GM12872 (cell line): ENCODE measurements around the gene RGMA.

Source experiments
- TF ChIP-seq, protein P1 (sequence below): IDR thresholded peaks from 3 replicates; pipeline ENCODE4 v1.5.1; 2011; ENCODE audit warnings: low read depth, mild to moderate bottlenecking, low read length, moderate library complexity; ENCODE audit not compliant: insufficient read depth

The RGMA gene

DNA sequence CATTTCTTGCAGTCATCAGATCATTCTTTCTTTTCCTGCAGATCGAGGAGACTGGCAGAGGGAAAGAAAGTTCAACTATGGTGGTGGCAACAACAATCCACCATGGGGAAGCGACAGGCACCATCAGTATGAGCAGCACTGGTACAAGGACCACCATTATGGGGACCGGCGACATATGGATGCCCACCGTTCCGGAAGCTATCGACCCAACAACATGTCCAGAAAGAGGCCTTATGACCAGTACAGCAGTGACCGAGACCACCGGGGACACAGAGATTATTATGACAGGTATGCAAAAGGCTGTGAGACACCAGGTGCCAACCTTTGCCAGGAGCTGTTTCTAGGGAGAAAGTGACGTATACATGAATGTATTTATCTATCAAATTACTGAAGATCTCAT is 69.0 kb downstream of the RGMA start:
- TF ChIP-seq, protein P1, sequence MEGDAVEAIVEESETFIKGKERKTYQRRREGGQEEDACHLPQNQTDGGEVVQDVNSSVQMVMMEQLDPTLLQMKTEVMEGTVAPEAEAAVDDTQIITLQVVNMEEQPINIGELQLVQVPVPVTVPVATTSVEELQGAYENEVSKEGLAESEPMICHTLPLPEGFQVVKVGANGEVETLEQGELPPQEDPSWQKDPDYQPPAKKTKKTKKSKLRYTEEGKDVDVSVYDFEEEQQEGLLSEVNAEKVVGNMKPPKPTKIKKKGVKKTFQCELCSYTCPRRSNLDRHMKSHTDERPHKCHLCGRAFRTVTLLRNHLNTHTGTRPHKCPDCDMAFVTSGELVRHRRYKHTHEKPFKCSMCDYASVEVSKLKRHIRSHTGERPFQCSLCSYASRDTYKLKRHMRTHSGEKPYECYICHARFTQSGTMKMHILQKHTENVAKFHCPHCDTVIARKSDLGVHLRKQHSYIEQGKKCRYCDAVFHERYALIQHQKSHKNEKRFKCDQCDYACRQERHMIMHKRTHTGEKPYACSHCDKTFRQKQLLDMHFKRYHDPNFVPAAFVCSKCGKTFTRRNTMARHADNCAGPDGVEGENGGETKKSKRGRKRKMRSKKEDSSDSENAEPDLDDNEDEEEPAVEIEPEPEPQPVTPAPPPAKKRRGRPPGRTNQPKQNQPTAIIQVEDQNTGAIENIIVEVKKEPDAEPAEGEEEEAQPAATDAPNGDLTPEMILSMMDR = no peak

DNA sequence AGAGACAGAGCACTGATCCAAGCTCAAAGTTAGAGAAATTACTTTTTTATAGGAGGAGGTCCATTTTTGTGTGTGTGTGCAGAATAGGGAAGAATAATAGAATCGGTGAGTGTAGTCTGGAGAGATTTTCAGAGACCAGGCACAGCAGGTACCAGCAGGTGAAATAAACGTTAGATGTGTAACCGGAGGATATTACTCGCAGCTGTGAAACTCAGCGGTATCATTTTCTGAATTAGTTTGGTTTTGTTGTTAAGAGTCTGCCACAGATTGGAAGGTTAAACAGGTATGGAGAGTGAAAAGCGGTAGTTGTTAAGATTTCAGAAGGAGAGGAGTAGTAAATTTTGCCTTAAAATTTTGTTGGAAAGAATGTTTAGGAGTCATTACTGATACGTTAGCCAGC is 69.9 kb downstream of the RGMA start:
- TF ChIP-seq, protein P1 = no peak

DNA sequence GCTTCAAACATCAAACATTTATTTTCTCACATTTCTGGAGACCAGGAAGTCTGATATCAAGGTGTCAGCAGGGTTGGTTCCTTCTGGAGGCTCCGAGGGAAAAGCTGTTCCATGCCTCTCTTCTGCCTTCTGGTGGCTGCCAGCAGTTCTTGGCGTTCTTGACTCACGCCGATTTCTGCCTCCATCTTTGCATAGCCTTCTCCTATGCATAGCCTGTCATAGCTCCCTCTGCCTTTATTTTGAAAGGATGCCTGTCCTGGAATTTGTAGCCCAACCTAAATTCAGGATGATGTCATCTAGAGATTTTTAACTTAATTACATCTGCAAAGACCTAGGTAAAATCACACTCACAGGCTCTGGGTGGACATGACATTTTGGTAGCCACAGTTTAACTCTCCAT is 70.4 kb downstream of the RGMA start:
- TF ChIP-seq, protein P1 = 0 out of 3 replicates have a peak, but pooled peaks have one; percentile 2

DNA sequence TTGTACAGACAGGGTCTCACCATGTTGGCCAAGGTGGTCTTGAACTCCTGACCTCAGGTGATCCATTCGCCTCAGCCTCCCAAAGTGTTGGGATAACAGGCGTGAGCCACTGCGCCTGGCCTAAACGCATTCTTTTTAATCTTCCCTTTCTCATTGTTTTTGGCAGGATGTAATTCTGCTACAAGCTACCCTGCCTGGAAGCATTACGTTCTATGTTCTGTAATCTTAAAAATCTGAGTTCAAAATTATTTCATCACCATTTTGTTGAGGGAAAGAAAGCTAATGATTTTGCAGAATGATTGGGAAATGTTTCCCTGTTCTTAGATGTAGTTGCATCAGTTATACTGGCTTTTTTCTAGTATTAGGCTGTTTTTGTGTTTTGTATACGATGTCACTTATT is 71.5 kb downstream of the RGMA start:
- TF ChIP-seq, protein P1 = no peak

DNA sequence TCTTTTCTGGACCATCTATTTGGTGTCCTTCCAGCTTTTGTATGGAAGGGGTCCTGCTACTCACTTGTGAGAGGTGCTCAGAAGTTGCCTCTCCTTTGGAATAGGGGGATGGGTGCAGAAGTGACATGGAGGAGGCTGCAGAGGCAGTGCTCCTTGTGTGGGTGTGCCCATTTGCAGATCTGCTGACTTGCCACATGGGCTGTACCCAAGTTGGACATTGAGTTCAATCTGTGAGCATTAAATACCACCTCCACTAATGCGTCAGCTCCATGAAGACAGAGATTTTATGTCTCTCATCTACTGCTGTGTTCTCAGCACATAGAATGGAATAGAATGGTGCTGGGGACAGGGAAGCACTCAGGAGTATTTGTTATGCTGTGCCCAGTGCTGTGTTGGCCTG is 76.2 kb downstream of the RGMA start:
- TF ChIP-seq, protein P1 = no peak

DNA sequence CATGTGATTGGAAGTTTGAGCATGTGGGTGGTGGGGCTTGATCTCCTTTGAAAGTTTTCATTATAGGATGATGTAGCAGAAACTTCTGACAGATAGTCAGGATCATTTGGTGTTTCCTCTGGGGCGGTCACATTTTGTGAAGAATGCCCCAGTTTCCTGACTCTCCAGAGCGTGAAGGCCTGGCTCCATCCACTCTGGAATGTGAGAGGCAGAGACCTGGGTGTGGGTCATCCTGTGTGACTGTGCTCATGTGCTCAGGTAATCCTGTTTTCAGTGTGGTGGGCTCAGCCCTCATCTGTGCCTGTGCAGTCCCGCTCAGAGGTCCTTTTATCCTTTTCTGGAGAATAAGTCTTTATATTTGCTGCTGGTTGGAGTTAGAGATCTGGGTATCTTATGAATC is 81.0 kb downstream of the RGMA start:
- TF ChIP-seq, protein P1 = no peak

DNA sequence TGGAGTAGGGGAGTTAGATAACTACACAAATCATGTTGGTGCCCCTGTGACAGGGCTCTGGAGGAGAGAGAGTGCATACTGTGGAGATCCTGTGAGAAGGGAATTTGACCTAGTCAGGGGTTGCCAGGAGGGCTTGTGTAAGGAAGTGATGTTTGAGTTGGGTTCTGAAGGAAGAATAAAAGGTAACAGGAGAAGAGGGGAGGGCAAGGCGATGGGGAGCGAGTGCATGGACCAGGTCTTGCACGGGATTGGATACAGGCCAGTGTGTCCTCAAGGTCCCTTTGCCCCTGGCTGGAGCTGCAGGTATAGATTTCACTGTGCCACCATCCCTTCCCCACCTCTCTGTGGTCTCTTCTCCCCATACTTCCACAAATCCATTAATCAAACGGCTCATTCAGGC is 83.9 kb downstream of the RGMA start:
- TF ChIP-seq, protein P1 = no peak

DNA sequence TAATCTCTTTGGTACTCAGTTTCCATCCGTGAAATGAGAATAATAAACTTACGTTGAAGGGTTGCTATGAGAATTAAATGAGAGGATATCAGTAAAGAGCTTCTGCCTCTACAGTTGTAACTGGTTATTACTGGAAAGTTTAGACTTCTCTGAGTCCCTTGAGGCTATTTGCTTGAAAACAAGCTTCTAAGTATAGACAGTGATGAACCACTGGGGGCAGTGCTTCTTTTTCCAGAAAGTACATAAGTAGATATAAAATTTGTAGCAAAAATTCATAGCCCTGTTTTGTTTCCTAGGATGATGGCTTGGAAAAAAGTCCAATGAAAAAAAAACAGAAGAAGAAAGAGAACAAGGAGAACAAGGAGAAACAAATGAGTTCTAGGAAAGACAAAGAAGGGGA is 87.1 kb downstream of the RGMA start:
- TF ChIP-seq, protein P1 = no peak
